Psoas muscle (tissue), 8 donors: ENCODE measurements around the gene CHMP4A. TPM values are rescaled to one million over a fixed set of nuclear protein-coding genes. Genes with fewer than 3 reads are reported as not detected.

ENCODE experiments used
- ATAC-seq, 4 donors: fragments of 200-7000 bp; cut with Tn5 transposase; one replicate each; pipeline ENCODE4 v1.9.1; 2020; ENCODE audit warnings: moderate library complexity in 3 of 4, mild to moderate bottlenecking in 2 of 4
- DNase-seq, 2 donors: peaks; one replicate each; pipeline ENCODE4 v3.0.0-alpha.2; 2020
- H3K27ac ChIP-seq: fragments of 200-600 bp; one replicate; pipeline ENCODE4 v1.8.0; 2022
- H3K27me3 ChIP-seq, 3 donors: fragments of 200-600 bp in 1 of 3; one replicate each; pipeline versions ENCODE4 v1.6.1 to v1.8.0; 2013 to 2022; ENCODE audit warnings: low read length in 2 of 3, mild to moderate bottlenecking in 2 of 3, moderate library complexity in 1 of 3; ENCODE audit not compliant: insufficient read depth in 3 of 3
- H3K36me3 ChIP-seq, 2 donors: fragments of 200-600 bp in 1 of 2; one replicate each; pipeline versions ENCODE4 v1.6.1 to v1.8.0; 2013 to 2022; ENCODE audit warnings: low read depth in 1 of 2, mild to moderate bottlenecking in 1 of 2, moderate library complexity in 1 of 2; ENCODE audit not compliant: insufficient read depth in 1 of 2
- H3K4me1 ChIP-seq: fragments of 200-600 bp; one replicate; pipeline ENCODE4 v1.8.0; 2022
- H3K4me3 ChIP-seq: fragments of 200-600 bp; one replicate; pipeline ENCODE4 v1.8.0; 2022; ENCODE audit warnings: mild to moderate bottlenecking
- H3K9me3 ChIP-seq: fragments of 200-600 bp; one replicate; pipeline ENCODE4 v1.8.0; 2022
- WGBS, 3 donors: extraction: QIAGEN DNeasy Blood & Tissue Kit; methylation state at CpG; one replicate each; pipeline versions ENCODE4 v1.1.6 to v1.1.7; 2013; 5-methylcytosine and 5-hydroxymethylcytosine counted together
- intact Hi-C, 2 donors: fragments of 100-400 bp; cut with DNase I; formaldehyde crosslinking; loops; one replicate each; pipeline versions ENCODE4 v1.11.0 to v1.14.2; 2022
- polyA plus RNA-seq, 3 donors: library from polyadenylated mRNA; stranded (reverse); fragments of 200-250 nt; gene quantifications; one replicate each; pipeline ENCODE4 v1.2.3, GENCODE V29; 2013
- total RNA-seq, 4 donors: library from RNA; stranded (reverse); fragmentation: NEBNext Ultra II Directional in 2 of 4; extraction: Animal tissue kit (Norgen Biotek cat#: 25700) in 2 of 4; gene quantifications; one replicate each; pipeline versions ENCODE4 v1.2.1 to v1.2.4, GENCODE V29; 2021 to 2023
- TF ChIP-seq, protein P1 (sequence below): fragments of 200-600 bp; IDR thresholded peaks from one replicate; pipeline ENCODE4 v1.8.0; 2022; ENCODE audit warnings: antibody characterized with exemption
- donor health status: healthy with polysubstance abuse.
- donor health status: DM: no; HTN: no; CAD: no; lungs with moderate emphysema.
- donor health status: Bipolar disorder and iron deficiency.
- donor health status: healthy.
- donor health status: DM: yes; HTN: yes; CAD: no.
- donor health status: DM: no; HTN: no; CAD: no.
- donor health status: DM: no; HTN: no; CAD: no.
- donor health status: DM: yes; HTN: yes; CAD: no.

Gene CHMP4A
- total and polyA plus RNA-seq, 7 donors, result 12.3 to 42.1 (median 18.2) TPM

DNA sequence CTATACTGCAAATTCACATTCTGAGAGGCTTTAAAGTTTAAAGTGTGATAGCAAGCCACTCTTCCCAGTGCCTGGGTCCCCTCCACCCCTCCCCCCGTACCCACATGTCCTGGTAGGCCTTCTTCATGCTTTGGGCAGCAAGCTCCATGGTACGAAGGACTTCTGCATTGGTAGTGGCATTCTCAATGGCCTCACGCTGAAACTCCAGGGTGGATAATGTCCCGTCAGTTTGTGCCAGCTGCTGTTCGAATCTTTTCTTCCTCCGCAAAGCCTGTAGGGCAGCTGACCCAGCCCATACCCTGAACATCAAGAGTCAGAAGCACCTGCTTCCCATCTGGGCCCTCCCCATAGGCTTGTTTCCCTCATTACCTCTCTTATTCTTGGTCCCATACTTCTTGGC is 2.0 kb downstream of the CHMP4A start:
- no peak overlapping the region for H3K27ac ChIP-seq
- DNase-seq (no peak), ATAC-seq (no peak)
- TF ChIP-seq, protein P1, sequence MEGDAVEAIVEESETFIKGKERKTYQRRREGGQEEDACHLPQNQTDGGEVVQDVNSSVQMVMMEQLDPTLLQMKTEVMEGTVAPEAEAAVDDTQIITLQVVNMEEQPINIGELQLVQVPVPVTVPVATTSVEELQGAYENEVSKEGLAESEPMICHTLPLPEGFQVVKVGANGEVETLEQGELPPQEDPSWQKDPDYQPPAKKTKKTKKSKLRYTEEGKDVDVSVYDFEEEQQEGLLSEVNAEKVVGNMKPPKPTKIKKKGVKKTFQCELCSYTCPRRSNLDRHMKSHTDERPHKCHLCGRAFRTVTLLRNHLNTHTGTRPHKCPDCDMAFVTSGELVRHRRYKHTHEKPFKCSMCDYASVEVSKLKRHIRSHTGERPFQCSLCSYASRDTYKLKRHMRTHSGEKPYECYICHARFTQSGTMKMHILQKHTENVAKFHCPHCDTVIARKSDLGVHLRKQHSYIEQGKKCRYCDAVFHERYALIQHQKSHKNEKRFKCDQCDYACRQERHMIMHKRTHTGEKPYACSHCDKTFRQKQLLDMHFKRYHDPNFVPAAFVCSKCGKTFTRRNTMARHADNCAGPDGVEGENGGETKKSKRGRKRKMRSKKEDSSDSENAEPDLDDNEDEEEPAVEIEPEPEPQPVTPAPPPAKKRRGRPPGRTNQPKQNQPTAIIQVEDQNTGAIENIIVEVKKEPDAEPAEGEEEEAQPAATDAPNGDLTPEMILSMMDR, result no peak
- intact Hi-C loops, result no loop called here
- no peak overlapping the region for H3K4me3 ChIP-seq
- H3K27me3 ChIP-seq, result no peaks in the 10 kb centered on the region
- WGBS, 3 donors, result 71 to 81% (median 78%) methylated on average over 6 of the region's 6 CpGs
- no peaks in the 10 kb centered on the region for H3K9me3 ChIP-seq
- peaks cover 19% of the 10 kb centered on the region for H3K4me1 ChIP-seq
- H3K36me3 ChIP-seq, result peaks cover 8 to 51% of the 10 kb centered on the region in 2 donors

DNA sequence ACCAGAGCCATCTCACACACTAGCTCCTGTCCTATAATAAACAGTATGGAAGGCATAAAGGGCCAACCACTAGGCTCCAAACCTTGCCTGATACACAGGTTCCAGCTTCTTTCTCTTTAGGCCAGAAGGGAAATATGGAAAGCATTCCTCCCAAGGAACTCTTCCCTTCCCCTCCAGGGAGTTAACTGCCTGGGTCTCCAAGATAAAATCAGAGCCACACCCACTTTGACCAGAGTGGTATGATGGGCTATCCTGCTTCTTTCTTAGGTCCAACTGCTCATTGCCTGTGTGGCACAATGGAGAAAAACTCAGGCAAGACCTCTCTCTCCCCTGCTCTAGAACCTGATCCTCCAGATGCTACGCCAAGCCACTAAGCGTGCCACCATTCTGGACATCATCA is 5.7 kb downstream of the CHMP4A start:
- peaks cover 10 to 66% of the 10 kb centered on the region in 2 donors for H3K36me3 ChIP-seq
- H3K27ac ChIP-seq, result no peak overlapping the region
- H3K4me1 ChIP-seq, result peaks cover 5% of the 10 kb centered on the region
- TF ChIP-seq, protein P1, result no peak
- H3K4me3 ChIP-seq, result no peak overlapping the region
- ATAC-seq (no peak), DNase-seq (no peak)
- no peaks in the 10 kb centered on the region for H3K27me3 ChIP-seq
- H3K9me3 ChIP-seq, result no peaks in the 10 kb centered on the region
- WGBS, 3 donors, result 96 to 98% (median 97%) methylated on average over 2 of the region's 2 CpGs
- intact Hi-C loops, result no loop called here

GRCh38 chr14:24207104-24207551 is 6.2 kb downstream of the CHMP4A start:
- Histone ChIP-seq H3K36me3 (peaks cover 10 to 66% of the 10 kb centered on the region in 2 donors), H3K4me1 (peaks cover 3% of the 10 kb centered on the region), H3K27me3 (no peaks in the 10 kb centered on the region), H3K4me3 (no peak overlapping the region), H3K27ac (no peak overlapping the region), H3K9me3 (no peaks in the 10 kb centered on the region)
- WGBS, 3 donors, result 92 to 96% (median 95%) methylated on average over 5 of the region's 5 CpGs
- ATAC-seq (no peak), DNase-seq (no peak)
- intact Hi-C loops, result no loop called here
- TF ChIP-seq, protein P1, result no peak

- no peak for ATAC-seq
- peaks cover 10 to 67% of the 10 kb centered on the region in 2 donors for H3K36me3 ChIP-seq
- WGBS, 3 donors, result 92 to 98% (median 95%) methylated on average over 11 of the region's 11 CpGs
These were observed 6.8 kb downstream of the CHMP4A start for GRCh38 chr14:24206260-24207103.

More at GRCh38 chr14:24206260-24207103, 6.8 kb downstream of the CHMP4A start:
- DNase-seq, result no peak
- Histone ChIP-seq H3K27me3 (no peaks in the 10 kb centered on the region), H3K9me3 (no peaks in the 10 kb centered on the region), H3K4me1 (no peaks in the 10 kb centered on the region), H3K27ac (no peak overlapping the region), H3K4me3 (no peak overlapping the region)
- intact Hi-C loops, result no loop called here
- TF ChIP-seq, protein P1, result no peak
